ENCODE data around the gene CDYL2. TPM values are rescaled to one million over a fixed set of nuclear protein-coding genes. Genes with fewer than 3 reads are reported as not detected.
A peak's percentile ranks its signal among the peaks of the same experiment; 100 is the strongest.
"Not testable (repeated sequence)": the region's sequence is repeated elsewhere in the genome, so short reads cannot be mapped to it uniquely, and the experiment has no call there.

Gene CDYL2
- total RNA-seq, 1 donor from 2014 or later, result 4.1 TPM

DNA sequence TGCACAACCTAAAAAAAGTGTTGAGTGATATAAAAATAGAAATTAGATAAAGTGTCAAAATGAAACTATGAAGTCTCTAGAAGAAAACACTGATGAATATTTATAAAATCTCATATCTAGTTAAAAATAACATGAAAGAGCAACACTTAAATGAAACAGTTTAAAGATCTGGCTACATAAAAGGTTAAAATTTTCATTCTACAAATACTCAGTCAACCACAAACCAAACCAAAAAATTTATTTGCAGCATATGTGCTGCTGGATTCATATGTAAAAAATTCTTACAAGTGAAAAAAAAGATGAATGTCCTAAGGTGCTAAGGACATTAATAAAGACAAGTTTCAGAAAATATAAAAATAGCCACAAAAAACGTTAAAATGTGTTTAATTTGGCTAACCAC lies 22.6 kb upstream of the CDYL2 start:
- DNase-seq (ENCODE audit: low spot score), result no peak
- Mint-ChIP-seq H3K36me3 (ENCODE audit: low read depth) (no peaks in the 10 kb centered on the region), H3K4me3 (ENCODE audit: unreplicated experiment) (no peak overlapping the region), H3K9me3 (ENCODE audit: low read depth) (no peaks in the 10 kb centered on the region), H3K27ac (ENCODE audit: unreplicated experiment) (no peak overlapping the region), H3K4me1 (ENCODE audit: low read depth) (no peaks in the 10 kb centered on the region), H3K27me3 (ENCODE audit: low read depth) (peaks cover 23% of the 10 kb centered on the region)
- TF ChIP-seq, protein P1, sequence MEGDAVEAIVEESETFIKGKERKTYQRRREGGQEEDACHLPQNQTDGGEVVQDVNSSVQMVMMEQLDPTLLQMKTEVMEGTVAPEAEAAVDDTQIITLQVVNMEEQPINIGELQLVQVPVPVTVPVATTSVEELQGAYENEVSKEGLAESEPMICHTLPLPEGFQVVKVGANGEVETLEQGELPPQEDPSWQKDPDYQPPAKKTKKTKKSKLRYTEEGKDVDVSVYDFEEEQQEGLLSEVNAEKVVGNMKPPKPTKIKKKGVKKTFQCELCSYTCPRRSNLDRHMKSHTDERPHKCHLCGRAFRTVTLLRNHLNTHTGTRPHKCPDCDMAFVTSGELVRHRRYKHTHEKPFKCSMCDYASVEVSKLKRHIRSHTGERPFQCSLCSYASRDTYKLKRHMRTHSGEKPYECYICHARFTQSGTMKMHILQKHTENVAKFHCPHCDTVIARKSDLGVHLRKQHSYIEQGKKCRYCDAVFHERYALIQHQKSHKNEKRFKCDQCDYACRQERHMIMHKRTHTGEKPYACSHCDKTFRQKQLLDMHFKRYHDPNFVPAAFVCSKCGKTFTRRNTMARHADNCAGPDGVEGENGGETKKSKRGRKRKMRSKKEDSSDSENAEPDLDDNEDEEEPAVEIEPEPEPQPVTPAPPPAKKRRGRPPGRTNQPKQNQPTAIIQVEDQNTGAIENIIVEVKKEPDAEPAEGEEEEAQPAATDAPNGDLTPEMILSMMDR (IDR thresholded peaks at IDR 0.05), result no peak

DNA sequence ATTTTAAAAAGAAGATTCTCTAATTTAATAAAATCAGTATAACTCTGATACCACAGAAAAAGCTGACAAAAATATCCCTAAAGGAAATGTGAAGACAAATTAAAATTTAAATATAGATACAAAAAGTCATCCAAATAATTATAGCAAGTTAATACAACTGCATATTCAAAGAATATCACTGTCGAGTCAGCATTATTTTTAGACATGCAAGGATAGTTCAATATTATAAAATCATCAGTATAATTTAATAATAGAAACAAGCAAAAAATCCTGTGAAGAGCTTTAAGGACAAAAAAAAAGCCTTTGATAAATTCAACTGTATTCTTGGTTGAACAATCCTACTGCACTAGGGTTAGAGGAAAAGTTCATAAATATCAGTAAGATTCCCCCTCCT lies 21.0 kb upstream of the CDYL2 start:
- Mint-ChIP-seq H3K4me3 (ENCODE audit: unreplicated experiment) (no peak overlapping the region), H3K27me3 (ENCODE audit: low read depth) (peaks cover 22% of the 10 kb centered on the region), H3K4me1 (ENCODE audit: low read depth) (no peaks in the 10 kb centered on the region), H3K36me3 (ENCODE audit: low read depth) (no peaks in the 10 kb centered on the region), H3K27ac (ENCODE audit: unreplicated experiment) (no peak overlapping the region), H3K9me3 (ENCODE audit: low read depth) (no peaks in the 10 kb centered on the region)
- TF ChIP-seq, protein P1 (IDR thresholded peaks at IDR 0.05), result no peak
- no peak for DNase-seq (ENCODE audit: low spot score)

DNA sequence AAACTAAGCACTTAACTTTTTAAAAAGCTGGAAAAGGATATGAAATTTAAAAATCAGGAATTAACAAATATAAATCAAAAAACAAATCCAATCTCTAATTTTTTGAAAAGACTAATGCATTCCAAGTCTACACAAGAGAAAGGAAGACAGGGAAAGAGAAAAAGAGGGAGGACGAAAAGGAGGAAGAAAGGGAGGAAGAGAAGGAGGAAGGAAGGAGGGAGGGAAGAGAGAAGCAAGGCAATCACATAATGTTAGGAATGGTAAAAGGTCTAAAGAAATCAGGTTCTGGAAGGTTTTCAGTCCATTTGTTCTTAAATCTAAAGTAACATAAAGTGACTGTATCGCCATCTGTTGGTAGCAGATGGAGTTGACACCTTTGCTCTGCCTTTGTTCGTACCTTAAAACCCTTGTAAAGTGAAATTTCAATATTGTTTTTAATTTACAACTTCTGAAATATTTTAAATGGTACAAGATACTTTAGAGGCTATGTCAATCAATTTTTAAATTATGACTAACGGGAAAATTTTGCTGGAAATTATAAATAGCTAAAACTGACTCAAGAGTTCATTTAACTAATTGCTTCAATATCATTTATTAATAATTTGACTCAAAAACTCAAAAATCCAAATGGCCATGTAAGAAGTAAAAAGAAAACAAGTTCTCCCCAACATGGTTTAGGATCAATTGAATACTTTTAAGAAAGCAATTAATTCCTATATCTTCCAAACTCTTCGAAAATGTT lies 20.4 kb upstream of the CDYL2 start:
- TF ChIP-seq, protein P1 (IDR thresholded peaks at IDR 0.05), result peak; percentile 87
- no peak for DNase-seq (ENCODE audit: low spot score)
- no peaks in the 10 kb centered on the region for H3K36me3 Mint-ChIP-seq (ENCODE audit: low read depth)
- no peak overlapping the region for H3K27ac Mint-ChIP-seq (ENCODE audit: unreplicated experiment)
- no peaks in the 10 kb centered on the region for H3K9me3 Mint-ChIP-seq (ENCODE audit: low read depth)
- H3K4me1 Mint-ChIP-seq (ENCODE audit: low read depth), result no peaks in the 10 kb centered on the region
- H3K4me3 Mint-ChIP-seq (ENCODE audit: unreplicated experiment), result no peak overlapping the region
- peaks cover 21% of the 10 kb centered on the region for H3K27me3 Mint-ChIP-seq (ENCODE audit: low read depth)

DNA sequence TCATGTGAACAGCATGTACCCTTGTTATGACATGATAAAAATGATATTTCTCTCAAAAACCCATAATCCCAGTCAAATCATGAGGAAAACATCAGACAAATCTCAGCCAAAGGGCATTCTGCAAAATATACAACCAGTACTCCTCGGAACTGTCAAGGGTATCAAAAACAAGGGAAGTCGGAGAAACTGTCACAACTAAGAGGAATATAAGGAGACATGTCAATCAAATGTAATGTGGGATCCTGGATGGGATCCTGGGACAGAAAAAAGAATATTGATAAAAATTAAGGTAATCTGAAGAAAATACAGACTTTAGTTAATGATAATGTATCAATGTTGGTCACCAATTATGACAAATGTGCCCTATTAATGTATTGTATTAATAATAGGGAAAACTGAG lies 15.6 kb upstream of the CDYL2 start:
- Mint-ChIP-seq H3K9me3 (ENCODE audit: low read depth) (no peaks in the 10 kb centered on the region), H3K27me3 (ENCODE audit: low read depth) (peaks cover 14% of the 10 kb centered on the region), H3K4me3 (ENCODE audit: unreplicated experiment) (no peak overlapping the region), H3K36me3 (ENCODE audit: low read depth) (no peaks in the 10 kb centered on the region), H3K4me1 (ENCODE audit: low read depth) (no peaks in the 10 kb centered on the region), H3K27ac (ENCODE audit: unreplicated experiment) (no peak overlapping the region)
- DNase-seq (ENCODE audit: low spot score), result no peak
- TF ChIP-seq, protein P1 (IDR thresholded peaks at IDR 0.05), result no peak

DNA sequence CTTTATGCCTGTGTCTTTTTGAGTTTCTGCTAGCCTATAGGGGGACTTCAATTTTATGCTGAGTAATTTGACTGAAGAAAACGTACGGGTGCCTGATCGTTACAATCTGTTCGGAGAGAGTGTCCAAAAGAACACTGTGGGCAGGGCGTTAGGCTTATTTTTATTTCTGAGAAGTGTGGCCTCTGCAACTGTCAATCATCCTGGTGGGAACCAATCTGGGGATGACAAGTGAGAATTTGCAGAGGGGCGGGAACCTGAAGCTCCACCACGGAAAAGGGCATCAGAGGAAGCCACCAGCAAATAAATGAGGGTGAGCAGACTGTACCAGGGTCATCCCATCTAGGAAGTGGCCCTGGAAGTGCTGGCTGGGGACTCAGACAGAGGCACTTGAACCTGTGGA lies 12.0 kb upstream of the CDYL2 start:
- no peaks in the 10 kb centered on the region for H3K4me1 Mint-ChIP-seq (ENCODE audit: low read depth)
- peaks cover 7% of the 10 kb centered on the region for H3K27me3 Mint-ChIP-seq (ENCODE audit: low read depth)
- no peak for DNase-seq (ENCODE audit: low spot score)

DNA sequence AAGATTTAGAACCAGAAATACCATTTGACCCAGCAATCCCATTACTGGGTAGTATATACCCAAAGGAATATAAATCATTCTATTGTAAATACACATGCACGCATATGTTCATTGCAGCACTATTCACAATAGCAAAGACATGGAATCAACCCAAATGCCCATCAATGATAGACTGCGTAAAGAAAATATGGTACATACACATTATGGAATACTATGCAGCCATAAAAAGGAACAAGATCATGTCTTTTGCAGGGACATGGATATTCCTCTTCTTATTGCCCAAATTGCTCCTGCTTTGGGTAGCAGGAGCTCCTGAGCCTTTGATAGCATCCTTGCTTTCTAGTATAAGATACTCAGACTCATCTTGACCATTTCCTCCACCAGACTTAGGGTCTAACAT lies 10.9 kb upstream of the CDYL2 start:
- H3K4me3 Mint-ChIP-seq (ENCODE audit: unreplicated experiment); H3K27ac Mint-ChIP-seq (ENCODE audit: unreplicated experiment); DNase-seq (ENCODE audit: low spot score); H3K27me3 Mint-ChIP-seq (ENCODE audit: low read depth); H3K36me3 Mint-ChIP-seq (ENCODE audit: low read depth); H3K9me3 Mint-ChIP-seq (ENCODE audit: low read depth); H3K4me1 Mint-ChIP-seq (ENCODE audit: low read depth): not testable (repeated sequence)

More for the DNA sequence above, 12.0 kb upstream of the CDYL2 start:
- Mint-ChIP-seq H3K9me3 (ENCODE audit: low read depth) (peaks cover 2% of the 10 kb centered on the region), H3K27ac (ENCODE audit: unreplicated experiment) (no peak overlapping the region), H3K4me3 (ENCODE audit: unreplicated experiment) (no peak overlapping the region), H3K36me3 (ENCODE audit: low read depth) (no peaks in the 10 kb centered on the region)
- TF ChIP-seq, protein P1 (IDR thresholded peaks at IDR 0.05), result no peak

All from chondrocyte (in vitro differentiated cells).